GM21526 (cell line): ENCODE data around the gene BRICD5.

Source experiments
- ATAC-seq: cut with Tn5 transposase; IDR thresholded peaks from one replicate; pipeline ENCODE4 v1.9.1; 2021; ENCODE audit warnings: moderate library complexity; ENCODE audit not compliant: unreplicated experiment, low FRiP score

The BRICD5 gene

GRCh38 chr16:2226245-2226793 lies 15.7 kb upstream of the BRICD5 start:
- no peak for ATAC-seq

- no peak for ATAC-seq
These were observed 13.4 kb upstream of the BRICD5 start for GRCh38 chr16:2223942-2224486.

- peak; percentile 88 for ATAC-seq
These were observed 12.7 kb upstream of the BRICD5 start, which contains the start of gene E4F1 for GRCh38 chr16:2223221-2223941. Gene E4F1, plus strand, starts transcription at chr16:2223591. Its CDS starts 23 bp downstream, at chr16:2223614.

- ATAC-seq, result no peak
These were observed 5.7 kb upstream of the BRICD5 start for GRCh38 chr16:2216330-2216729.

- no peak for ATAC-seq
These were observed 4.0 kb upstream of the BRICD5 start, which contains the start of gene PGP for GRCh38 chr16:2214719-2214968. Gene PGP, minus strand, starts transcription at chr16:2214840. Its CDS starts 63 bp downstream, at chr16:2214777.

- no peak for ATAC-seq
These were observed 3.4 kb upstream of the BRICD5 start for GRCh38 chr16:2213817-2214718.

GRCh38 chr16:2212362-2213324 lies 2.0 kb upstream of the BRICD5 start:
- no peak for ATAC-seq

- no peak for ATAC-seq
These were observed 1.3 kb upstream of the BRICD5 start for GRCh38 chr16:2211923-2212347.

GRCh38 chr16:2210009-2210332 lies 692 bp downstream of the BRICD5 start:
- no peak for ATAC-seq

- no peak for ATAC-seq
These were observed 1.2 kb downstream of the BRICD5 start for GRCh38 chr16:2209258-2210008.

- no peak for ATAC-seq
These were observed 1.9 kb downstream of the BRICD5 start for GRCh38 chr16:2208772-2209171.

GRCh38 chr16:2208308-2208707 lies 2.4 kb downstream of the BRICD5 start:
- no peak for ATAC-seq

GRCh38 chr16:2207872-2208271 lies 2.8 kb downstream of the BRICD5 start:
- no peak for ATAC-seq

GRCh38 chr16:2206780-2207433 lies 3.8 kb downstream of the BRICD5 start:
- no peak for ATAC-seq

GRCh38 chr16:2206420-2206779 lies 4.3 kb downstream of the BRICD5 start:
- ATAC-seq, result no peak

GRCh38 chr16:2205967-2206313 lies 4.7 kb downstream of the BRICD5 start:
- peak; percentile 9 for ATAC-seq

GRCh38 chr16:2205104-2205966 lies 5.3 kb downstream of the BRICD5 start, which contains the start of gene MLST8:
Gene MLST8, plus strand, starts transcription at chr16:2205454. Its CDS starts 632 bp downstream, at chr16:2206086.
- ATAC-seq, result peak; percentile 49
